OCI-LY1 (cell line): ENCODE data around the gene CPT1B.

Experiments used
- H2AFZ ChIP-seq: fragments of 200-600 bp; sonication (generic), shearing (Covaris generic); 2 replicates; pipeline ENCODE4 v1.6.0; 2014; ENCODE audit warnings: antibody characterized with exemption, mild to moderate bottlenecking, low read length
- H3F3A ChIP-seq: fragments of 200-600 bp; sonication (generic), shearing (Covaris generic); 2 replicates; pipeline ENCODE4 v1.6.0; 2014; ENCODE audit warnings: mild to moderate bottlenecking, antibody characterized with exemption, low read length, moderate library complexity; ENCODE audit not compliant: insufficient read depth
- H3K27ac ChIP-seq: fragments of 200-600 bp; sonication (generic); 2 replicates; pipeline ENCODE4 v1.5.1; 2014; ENCODE audit warnings: low read length, mixed run types, mild to moderate bottlenecking, low read depth; ENCODE audit not compliant: poor library complexity, severe bottlenecking
- H3K27me3 ChIP-seq: fragments of 200-600 bp; sonication (generic); 2 replicates; pipeline ENCODE4 v1.6.0; 2014; ENCODE audit warnings: antibody characterized with exemption, mild to moderate bottlenecking, low read length, moderate library complexity; ENCODE audit not compliant: insufficient read depth
- H3K36me3 ChIP-seq: fragments of 200-600 bp; sonication (generic); 2 replicates; pipeline ENCODE4 v1.6.1; 2014; ENCODE audit warnings: mild to moderate bottlenecking, antibody characterized with exemption, low read length, moderate library complexity, mixed read lengths; ENCODE audit not compliant: insufficient read depth
- H3K4me1 ChIP-seq: fragments of 200-600 bp; sonication (generic); 2 replicates; pipeline ENCODE4 v1.5.1; 2014; ENCODE audit warnings: mild to moderate bottlenecking, low read length, moderate library complexity; ENCODE audit not compliant: insufficient read depth, severe bottlenecking
- H3K4me2 ChIP-seq: fragments of 200-600 bp; sonication (generic), shearing (Covaris generic); 2 replicates; pipeline ENCODE4 v1.6.1; 2014; ENCODE audit warnings: low read length
- H3K4me3 ChIP-seq: fragments of 200-600 bp; sonication (generic); 2 replicates; pipeline ENCODE4 v1.5.1; 2014; ENCODE audit warnings: low read length, low read depth, mild to moderate bottlenecking, mixed read lengths; ENCODE audit not compliant: poor library complexity, severe bottlenecking
- H3K79me2 ChIP-seq: fragments of 200-600 bp; shearing (Covaris generic); 2 replicates; pipeline ENCODE4 v1.6.1; 2016; ENCODE audit warnings: mixed run types, low read length, mixed read lengths; ENCODE audit not compliant: insufficient read depth
- H3K9ac ChIP-seq: fragments of 200-600 bp; sonication (generic), shearing (Covaris generic); 2 replicates; pipeline ENCODE4 v1.6.1; 2014; ENCODE audit warnings: mild to moderate bottlenecking, low read length, mixed read lengths
- H3K9me2 ChIP-seq: fragments of 200-600 bp; sonication (generic), shearing (Covaris generic); 2 replicates; pipeline ENCODE4 v1.6.1; 2014; ENCODE audit warnings: low read depth, mild to moderate bottlenecking, low read length, mixed read lengths
- H3K9me3 ChIP-seq: fragments of 200-600 bp; shearing (Covaris generic); 2 replicates; pipeline ENCODE4 v1.6.1; 2014; ENCODE audit warnings: low read length, mixed read lengths
- H4K20me1 ChIP-seq: fragments of 200-600 bp; sonication (generic), shearing (Covaris generic); 2 replicates; pipeline ENCODE4 v1.6.0; 2016; ENCODE audit warnings: mild to moderate bottlenecking, low read length; ENCODE audit not compliant: insufficient read depth
- CTCF ChIP-seq: fragments of 200-600 bp; sonication (generic), shearing (Covaris generic); IDR thresholded peaks from 2 replicates; pipeline ENCODE4 v1.5.1; 2017; ENCODE audit warnings: mild to moderate bottlenecking, antibody characterized with exemption, low read length, moderate library complexity, mixed read lengths
- EZH2 ChIP-seq: fragments of 200-600 bp; sonication (generic), shearing (Covaris generic); IDR thresholded peaks from 2 replicates; pipeline ENCODE4 v1.8.0; 2017; ENCODE audit warnings: borderline replicate concordance, mixed run types, mild to moderate bottlenecking, antibody characterized with exemption, low read length, moderate library complexity, mixed read lengths

CPT1B gene

GRCh38 chr22:50526108-50526833, 52.0 kb downstream of the CPT1B start:
- Histone ChIP-seq H3K27me3 (no peaks in the 10 kb centered on the region), H4K20me1 (no peaks in the 10 kb centered on the region), H3K4me1 (peaks cover 40% of the 10 kb centered on the region), H3F3A (peaks cover 4% of the 10 kb centered on the region; the same call in 1 of the 2 replicates), H3K4me2 (peak overlapping the region; percentile 84), H2AFZ (no peak overlapping the region), H3K4me3 (peak overlapping the region; percentile 68), H3K36me3 (peaks cover 36% of the 10 kb centered on the region), H3K27ac (peak overlapping the region; percentile 66), H3K9me2 (no peaks in the 10 kb centered on the region), H3K79me2 (no peaks in the 10 kb centered on the region), H3K9me3 (no peaks in the 10 kb centered on the region), H3K9ac (peak overlapping the region; percentile 78)
- TF ChIP-seq CTCF (peak; percentile 76), EZH2 (no peak)

- Histone ChIP-seq H3K36me3 (peaks cover 41% of the 10 kb centered on the region), H3K27ac (peak overlapping the region; percentile 66), H3K9me2 (no peaks in the 10 kb centered on the region), H3K4me3 (peak overlapping the region; percentile 68), H3K9ac (peak overlapping the region; percentile 78), H3K27me3 (no peaks in the 10 kb centered on the region), H2AFZ (no peak overlapping the region), H3K4me1 (peaks cover 36% of the 10 kb centered on the region), H3K4me2 (peak overlapping the region; percentile 84), H3K79me2 (no peaks in the 10 kb centered on the region), H4K20me1 (no peaks in the 10 kb centered on the region), H3F3A (peaks cover 4% of the 10 kb centered on the region; the same call in 1 of the 2 replicates), H3K9me3 (no peaks in the 10 kb centered on the region)
- TF ChIP-seq CTCF (no peak), EZH2 (no peak)
These were observed 52.4 kb downstream of the CPT1B start for GRCh38 chr22:50525858-50526107.

- Histone ChIP-seq H4K20me1 (no peaks in the 10 kb centered on the region), H3K9me3 (no peaks in the 10 kb centered on the region), H3K36me3 (peaks cover 44% of the 10 kb centered on the region), H3K4me3 (peak within 1 kb of the TSS; percentile 68), H3K27me3 (no peaks in the 10 kb centered on the region), H3K9ac (peak within 1 kb of the TSS; percentile 84), H3K27ac (peak within 1 kb of the TSS; percentile 66), H2AFZ (no peak within 1 kb of the TSS), H3K4me2 (peak within 1 kb of the TSS; percentile 91), H3K4me1 (peaks cover 36% of the 10 kb centered on the region), H3K79me2 (no peaks in the 10 kb centered on the region), H3F3A (peaks cover 4% of the 10 kb centered on the region; the same call in 1 of the 2 replicates), H3K9me2 (no peaks in the 10 kb centered on the region)
- peak; percentile 48 for TF ChIP-seq CTCF
- TF ChIP-seq EZH2 = no peak
These were observed 52.9 kb downstream of the CPT1B start, which contains the start of gene SCO2 for GRCh38 chr22:50525104-50525857. Gene SCO2 (minus strand): TSS chr22:50525598. CDS start chr22:50524411, 1,187 bp downstream.
